RPMI8226 (cell line): ENCODE data around the gene PC.
A peak's percentile ranks its signal among the peaks of the same experiment; 100 is the strongest.

Source experiments
- DNase-seq: peaks from one replicate; pipeline ENCODE4 v3.0.0-alpha.2; 2015

PC gene

GRCh38 chr11:66953081-66953833 is 4.9 kb downstream of the PC start:
- no peak for DNase-seq

- peak; percentile 67 for DNase-seq
These were observed 6.3 kb downstream of the PC start for GRCh38 chr11:66951927-66952337.

DNA sequence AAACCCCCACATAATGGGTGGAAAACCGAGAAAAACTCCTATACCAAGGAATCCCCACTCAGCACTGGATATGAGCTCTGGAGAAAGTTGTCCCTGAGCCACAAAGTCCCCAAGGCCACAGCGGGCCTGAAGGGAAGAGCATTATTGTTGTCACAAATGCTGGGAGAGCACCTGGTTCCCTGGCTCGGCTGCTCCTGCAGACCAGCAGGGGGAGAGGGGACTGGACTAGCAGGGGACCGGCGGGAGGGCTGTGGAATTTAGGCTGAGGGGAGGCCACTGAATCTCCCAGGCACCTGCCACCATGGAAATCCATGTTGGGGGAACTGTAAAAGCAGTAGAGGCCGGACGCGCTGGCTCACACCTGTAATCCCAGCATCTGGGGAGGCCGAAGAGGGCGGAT is 7.0 kb downstream of the PC start:
- no peak for DNase-seq

GRCh38 chr11:66950112-66950535 is 8.1 kb downstream of the PC start:
- peak; percentile 12 for DNase-seq

DNA sequence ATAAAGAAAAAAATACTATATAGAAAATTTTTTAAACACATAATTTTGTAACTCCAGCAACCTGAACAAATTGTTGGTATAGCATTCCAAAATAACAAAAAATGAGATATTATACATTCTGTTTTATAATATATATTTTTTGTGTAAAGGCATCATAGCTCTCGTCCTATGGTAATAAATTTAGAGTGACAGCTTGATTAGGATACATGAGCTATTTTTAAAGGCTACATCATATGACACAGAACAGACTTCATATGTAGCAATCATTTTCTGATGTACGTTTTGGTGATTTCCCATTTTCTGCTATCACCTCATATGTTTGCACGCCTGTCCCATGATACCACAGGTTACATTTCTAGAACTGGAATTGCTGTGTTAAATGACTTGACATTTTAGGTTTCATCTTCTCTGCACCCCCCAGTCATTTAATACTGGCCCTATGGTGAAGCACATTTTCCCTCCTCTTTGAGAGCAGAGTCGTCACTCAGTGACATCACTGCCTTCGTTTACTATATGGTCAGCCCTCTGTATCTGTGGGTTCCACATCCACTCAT is 19.5 kb downstream of the PC start:
- DNase-seq, result no peak

GRCh38 chr11:66937193-66937733 is 20.9 kb downstream of the PC start:
- no peak for DNase-seq

DNA sequence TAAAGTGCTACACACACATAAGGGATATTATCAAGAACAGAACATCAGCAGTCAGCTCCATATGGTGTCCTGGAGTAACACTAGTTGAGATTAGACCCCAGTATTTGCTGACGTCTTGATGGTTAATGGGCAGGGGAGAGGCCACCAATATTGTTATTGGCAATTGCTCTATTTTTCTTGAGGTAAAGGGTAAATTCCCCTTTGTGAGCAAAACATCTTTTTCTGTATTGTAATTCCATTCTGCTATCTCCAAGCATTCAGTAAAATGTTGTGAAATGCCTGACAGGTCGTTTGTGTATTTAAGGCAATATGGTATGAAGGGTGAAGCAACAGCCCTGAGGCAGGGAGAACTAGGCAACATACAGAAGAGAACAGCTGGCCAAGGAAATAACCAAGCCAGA is 21.9 kb downstream of the PC start:
- no peak for DNase-seq

DNA sequence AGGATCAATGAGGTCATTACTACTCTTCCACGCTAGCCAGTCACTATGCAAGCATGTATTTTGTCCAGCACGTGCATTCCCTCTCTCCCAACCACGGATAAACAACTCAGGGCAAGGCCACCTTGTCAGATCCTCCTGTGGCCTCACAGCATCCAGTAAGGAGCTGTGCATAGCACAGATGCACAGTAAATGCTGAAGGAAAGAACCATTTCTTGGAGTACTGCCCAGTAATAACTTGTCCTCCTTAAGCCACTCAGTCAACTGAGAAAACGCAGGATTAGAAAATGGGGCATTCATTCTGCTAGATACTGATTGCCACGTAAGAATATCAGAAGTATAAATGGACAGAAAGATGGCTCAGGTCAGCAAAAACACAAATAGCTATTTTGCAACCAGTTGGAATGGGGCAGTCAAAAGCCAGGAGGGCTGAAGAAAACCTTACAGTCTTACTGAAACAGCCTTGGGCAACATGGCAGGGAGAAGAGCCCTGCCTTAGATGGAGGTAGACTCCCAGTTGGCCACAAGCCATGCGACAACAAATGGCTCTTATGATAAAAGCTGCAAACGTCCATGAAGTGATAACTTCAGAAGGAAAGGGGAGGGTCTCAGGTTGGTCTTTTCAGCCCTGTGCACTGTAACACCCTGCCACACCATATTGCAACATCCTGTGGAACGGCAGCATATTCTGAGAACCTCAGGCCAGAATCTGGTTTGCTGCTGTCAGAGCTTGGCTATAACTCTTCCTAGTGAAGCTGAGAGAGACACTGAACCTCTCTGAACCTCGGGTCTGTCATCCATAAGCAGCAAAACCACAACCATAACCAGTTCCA is 23.0 kb downstream of the PC start:
- no peak for DNase-seq

- no peak for DNase-seq
These were observed 24.7 kb downstream of the PC start for GRCh38 chr11:66933531-66933930.

GRCh38 chr11:66932543-66932942 is 25.6 kb downstream of the PC start:
- DNase-seq, result no peak

DNA sequence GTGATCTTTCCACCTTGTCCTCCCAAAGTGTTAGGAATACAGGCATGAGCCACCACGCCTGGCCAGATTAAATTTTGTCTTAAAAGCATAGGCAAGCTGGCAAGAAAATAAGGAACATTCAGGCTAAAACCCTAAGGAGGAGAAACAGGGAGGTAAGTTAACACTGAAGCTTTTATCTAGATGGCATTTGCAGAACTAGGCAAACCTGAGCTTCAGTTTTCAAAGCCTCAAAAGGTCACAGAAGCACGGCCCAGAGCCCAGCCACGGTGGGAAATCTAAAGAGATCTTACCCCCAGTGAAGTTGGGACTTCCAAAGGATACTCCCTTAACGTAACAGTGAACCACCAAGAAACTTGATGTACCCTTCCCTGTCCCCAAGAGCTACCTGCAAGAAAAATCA is 28.4 kb downstream of the PC start:
- no peak for DNase-seq

- DNase-seq, result no peak
These were observed 33.9 kb downstream of the PC start for GRCh38 chr11:66924272-66924671.

- DNase-seq, result no peak
These were observed 35.6 kb downstream of the PC start for GRCh38 chr11:66922551-66922950.

- no peak for DNase-seq
These were observed 37.0 kb downstream of the PC start for GRCh38 chr11:66920978-66921784.

- DNase-seq, result no peak
These were observed 38.3 kb downstream of the PC start for GRCh38 chr11:66919923-66920322.

DNA sequence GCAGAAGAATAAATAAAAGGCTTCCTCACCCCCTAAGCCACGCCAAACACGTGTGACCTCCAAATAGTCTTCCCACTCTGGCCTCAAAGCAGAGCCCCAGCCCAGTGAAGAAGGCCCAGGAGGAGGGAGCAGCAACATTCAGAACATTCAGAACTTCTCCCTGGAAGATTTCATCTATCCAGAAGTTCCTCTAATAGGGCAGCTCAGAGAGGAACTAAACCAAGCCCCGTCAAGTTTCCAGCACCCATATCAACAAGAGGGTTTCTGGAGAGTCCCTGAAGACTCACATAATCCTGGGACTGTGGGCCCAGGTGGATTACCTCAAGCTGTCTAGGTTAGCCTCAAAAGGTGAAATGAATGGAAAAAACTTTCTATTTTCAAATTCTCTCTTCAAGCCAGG is 39.4 kb downstream of the PC start:
- no peak for DNase-seq

GRCh38 chr11:66915866-66916265 is 42.3 kb downstream of the PC start:
- DNase-seq, result no peak

DNA sequence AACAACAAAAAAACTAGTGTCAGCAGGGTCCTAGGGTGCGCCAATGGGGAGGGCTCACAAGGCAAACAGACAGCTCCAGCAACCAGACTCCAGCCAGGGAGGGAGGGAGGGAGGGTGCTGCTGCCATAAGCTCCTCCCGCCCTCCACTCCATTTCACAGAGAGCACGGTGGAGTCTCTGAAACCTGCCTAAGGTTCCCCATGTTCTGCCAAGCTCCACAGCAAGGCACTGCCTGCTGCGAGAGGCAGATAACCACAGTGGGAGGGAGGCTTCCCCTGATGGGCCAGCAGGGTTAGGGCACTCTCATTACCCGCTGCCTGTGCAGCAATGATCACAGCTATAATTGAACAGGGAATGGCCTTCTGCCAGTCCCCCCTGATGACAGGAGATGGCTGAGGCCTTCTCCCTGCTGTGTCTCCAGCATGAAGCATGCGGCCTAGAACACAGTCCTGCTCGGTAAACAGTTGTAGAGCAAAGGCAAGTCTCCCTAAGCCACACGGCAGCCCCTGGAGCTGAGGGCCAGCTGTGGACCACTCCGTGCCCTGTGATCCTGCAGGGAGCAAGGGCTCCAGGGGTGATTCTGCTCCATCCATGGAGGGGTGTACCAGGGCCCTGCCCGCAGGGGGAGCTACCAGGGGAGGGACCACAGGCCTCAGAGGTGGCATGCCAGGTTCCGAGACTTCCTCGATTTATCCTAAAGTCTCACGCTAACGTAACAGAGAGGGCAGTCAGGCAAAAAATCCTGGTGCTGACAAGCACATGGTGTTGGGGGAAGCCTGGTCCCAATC is 42.9 kb downstream of the PC start:
- no peak for DNase-seq

DNA sequence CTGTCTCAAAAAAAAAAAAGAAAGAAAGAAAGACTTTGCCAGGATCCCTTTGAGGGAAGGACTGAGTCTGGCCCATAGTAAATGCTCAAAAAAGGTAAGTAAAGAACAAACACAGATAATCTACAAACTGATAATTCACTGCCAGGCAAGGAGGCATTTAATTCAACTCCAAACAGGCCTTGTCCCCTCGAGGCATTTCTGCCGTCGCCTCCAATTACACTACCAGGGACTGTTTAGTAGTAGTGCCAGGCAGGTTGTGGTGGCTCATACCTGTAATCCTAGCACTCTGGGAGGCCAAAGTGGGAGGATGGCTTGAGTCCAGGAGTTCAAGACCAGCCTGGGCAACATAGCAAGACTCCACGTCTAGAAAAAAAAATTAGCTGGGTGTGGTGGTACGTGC is 43.7 kb downstream of the PC start:
- DNase-seq, result no peak

- no peak for DNase-seq
These were observed 45.3 kb downstream of the PC start for GRCh38 chr11:66912911-66913310.

- no peak for DNase-seq
These were observed 45.8 kb downstream of the PC start for GRCh38 chr11:66912361-66912760.

DNA sequence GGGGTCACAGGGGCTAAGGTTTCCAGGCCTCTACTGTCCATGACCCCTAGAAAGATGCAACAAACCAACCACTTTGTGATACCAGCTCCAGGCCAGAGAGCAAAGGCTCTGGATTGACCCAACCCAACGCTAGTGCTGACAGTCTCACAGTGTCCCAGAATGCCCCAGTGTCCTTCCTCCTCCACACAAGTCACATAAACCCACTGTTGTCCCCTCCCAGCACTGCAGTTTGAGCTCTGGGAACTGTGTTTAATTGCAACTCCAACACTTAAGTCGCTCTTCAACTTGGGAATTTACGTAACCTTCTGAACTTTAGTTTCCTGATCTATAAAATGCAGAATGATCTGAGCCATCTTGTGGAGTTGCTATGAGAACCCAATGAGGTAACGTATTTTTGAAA is 47.5 kb downstream of the PC start:
- no peak for DNase-seq
